ENCODE data around the gene TROAP. TPM values are rescaled to one million over a fixed set of nuclear protein-coding genes. Genes with fewer than 3 reads are reported as not detected.

Gene TROAP
- total RNA-seq, 1 donor from 2014 or later = 4.8 TPM

DNA sequence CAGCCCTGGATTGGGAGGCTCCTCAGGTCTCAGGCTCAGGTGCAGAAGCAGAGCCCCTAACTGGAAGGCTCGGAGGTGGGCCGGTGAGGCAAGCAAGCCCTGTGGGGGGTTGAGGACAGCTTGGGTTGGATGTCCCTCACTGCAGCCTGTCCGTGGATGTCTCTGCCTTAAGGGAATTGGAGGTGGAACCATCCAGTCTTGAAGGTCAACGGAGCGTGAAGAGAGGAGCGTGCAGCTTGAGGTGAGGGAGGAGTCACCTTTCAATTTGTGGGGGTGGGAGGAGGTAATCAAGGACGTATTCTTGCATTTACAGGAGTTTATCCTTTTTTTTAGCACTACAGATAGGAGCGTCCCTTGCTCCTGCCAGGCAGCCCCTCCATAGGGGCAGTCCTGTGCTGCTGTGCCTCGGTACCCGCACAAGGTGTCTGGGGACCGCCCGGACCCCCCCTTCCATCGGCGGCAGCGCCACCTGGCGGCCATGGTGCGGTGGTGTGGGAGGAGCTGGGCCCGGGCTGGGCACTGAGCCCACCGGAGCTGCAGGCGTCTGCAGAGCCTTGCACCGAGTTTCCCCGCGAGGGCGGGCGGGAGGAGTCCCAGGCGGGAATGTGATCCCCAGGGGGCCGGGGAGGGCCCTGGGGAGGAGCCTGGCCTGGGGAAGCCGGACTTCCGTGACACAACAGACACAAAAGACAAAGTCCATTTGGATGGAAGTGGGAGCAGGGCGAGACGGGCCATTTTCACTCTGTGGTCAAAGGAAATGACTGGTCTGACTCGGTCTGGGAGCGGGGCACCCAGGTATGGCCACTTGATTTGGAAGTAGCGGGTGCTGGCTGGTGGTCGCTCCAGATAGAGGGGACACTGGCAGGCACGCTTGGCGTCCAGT lies 24.5 kb downstream of the TROAP start:
- TF ChIP-seq, protein P1, sequence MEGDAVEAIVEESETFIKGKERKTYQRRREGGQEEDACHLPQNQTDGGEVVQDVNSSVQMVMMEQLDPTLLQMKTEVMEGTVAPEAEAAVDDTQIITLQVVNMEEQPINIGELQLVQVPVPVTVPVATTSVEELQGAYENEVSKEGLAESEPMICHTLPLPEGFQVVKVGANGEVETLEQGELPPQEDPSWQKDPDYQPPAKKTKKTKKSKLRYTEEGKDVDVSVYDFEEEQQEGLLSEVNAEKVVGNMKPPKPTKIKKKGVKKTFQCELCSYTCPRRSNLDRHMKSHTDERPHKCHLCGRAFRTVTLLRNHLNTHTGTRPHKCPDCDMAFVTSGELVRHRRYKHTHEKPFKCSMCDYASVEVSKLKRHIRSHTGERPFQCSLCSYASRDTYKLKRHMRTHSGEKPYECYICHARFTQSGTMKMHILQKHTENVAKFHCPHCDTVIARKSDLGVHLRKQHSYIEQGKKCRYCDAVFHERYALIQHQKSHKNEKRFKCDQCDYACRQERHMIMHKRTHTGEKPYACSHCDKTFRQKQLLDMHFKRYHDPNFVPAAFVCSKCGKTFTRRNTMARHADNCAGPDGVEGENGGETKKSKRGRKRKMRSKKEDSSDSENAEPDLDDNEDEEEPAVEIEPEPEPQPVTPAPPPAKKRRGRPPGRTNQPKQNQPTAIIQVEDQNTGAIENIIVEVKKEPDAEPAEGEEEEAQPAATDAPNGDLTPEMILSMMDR (IDR thresholded peaks at IDR 0.05; ENCODE audit: insufficient read depth, low read length, poor library complexity, severe bottlenecking) = peak; percentile 94
- Histone ChIP-seq H3K4me3 (ENCODE audit: low read depth, low read length) (peak overlapping the region; percentile 4), H3K36me3 (ENCODE audit: control insufficient read depth, insufficient read depth, low read length) (no peaks in the 10 kb centered on the region), H3K27me3 (ENCODE audit: control insufficient read depth, insufficient read depth, low read length) (peaks cover 38% of the 10 kb centered on the region)
- no peak for DNase-seq (ENCODE audit: low read depth)

- TF ChIP-seq, protein P1 (IDR thresholded peaks at IDR 0.05; ENCODE audit: insufficient read depth, low read length, poor library complexity, severe bottlenecking) = no peak
- Histone ChIP-seq H3K36me3 (ENCODE audit: control insufficient read depth, insufficient read depth, low read length) (no peaks in the 10 kb centered on the region), H3K4me3 (ENCODE audit: low read depth, low read length) (no peak overlapping the region), H3K27me3 (ENCODE audit: control insufficient read depth, insufficient read depth, low read length) (peaks cover 27% of the 10 kb centered on the region)
- no peak for DNase-seq (ENCODE audit: low read depth)
Observed at GRCh38 chr12:49348781-49349180, 25.7 kb downstream of the TROAP start.

GRCh38 chr12:49349266-49349665 lies 26.2 kb downstream of the TROAP start:
- Histone ChIP-seq H3K27me3 (ENCODE audit: control insufficient read depth, insufficient read depth, low read length) (peaks cover 23% of the 10 kb centered on the region), H3K36me3 (ENCODE audit: control insufficient read depth, insufficient read depth, low read length) (no peaks in the 10 kb centered on the region), H3K4me3 (ENCODE audit: low read depth, low read length) (no peak overlapping the region)
- TF ChIP-seq, protein P1 (IDR thresholded peaks at IDR 0.05; ENCODE audit: insufficient read depth, low read length, poor library complexity, severe bottlenecking) = no peak
- DNase-seq (ENCODE audit: low read depth) = no peak

DNA sequence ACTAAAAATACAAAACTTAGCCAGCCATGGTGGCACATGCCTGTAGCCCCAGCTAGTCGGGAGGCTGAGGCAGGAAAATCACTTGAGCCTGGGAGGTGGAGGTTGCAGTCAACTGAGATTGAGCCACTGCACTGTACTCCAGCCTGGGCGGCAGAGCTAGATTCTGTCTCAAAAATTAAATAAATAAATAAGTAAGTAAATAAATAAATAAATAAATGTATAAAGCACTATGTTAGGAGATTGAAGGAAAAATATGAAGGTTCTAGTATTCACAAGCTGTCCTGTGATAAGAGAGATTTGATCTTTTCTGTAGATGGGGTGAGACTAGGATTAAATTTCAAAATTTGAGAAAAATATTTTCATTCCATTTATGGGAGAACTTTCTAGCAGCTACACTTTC lies 29.3 kb downstream of the TROAP start:
- DNase-seq (ENCODE audit: low read depth) = no peak
- Histone ChIP-seq H3K4me3 (ENCODE audit: low read depth, low read length) (no peak overlapping the region), H3K36me3 (ENCODE audit: control insufficient read depth, insufficient read depth, low read length) (no peaks in the 10 kb centered on the region), H3K27me3 (ENCODE audit: control insufficient read depth, insufficient read depth, low read length) (no peaks in the 10 kb centered on the region)
- TF ChIP-seq, protein P1 (IDR thresholded peaks at IDR 0.05; ENCODE audit: insufficient read depth, low read length, poor library complexity, severe bottlenecking) = no peak

GRCh38 chr12:49355913-49356312 lies 32.9 kb downstream of the TROAP start:
- DNase-seq (ENCODE audit: low read depth) = no peak
- TF ChIP-seq, protein P1 (IDR thresholded peaks at IDR 0.05; ENCODE audit: insufficient read depth, low read length, poor library complexity, severe bottlenecking) = no peak
- no peaks in the 10 kb centered on the region for H3K36me3 ChIP-seq (ENCODE audit: control insufficient read depth, insufficient read depth, low read length)
- no peak overlapping the region for H3K4me3 ChIP-seq (ENCODE audit: low read depth, low read length)
- H3K27me3 ChIP-seq (ENCODE audit: control insufficient read depth, insufficient read depth, low read length) = no peaks in the 10 kb centered on the region

Data from kidney epithelial cell (primary cell).